HEK293 (cell line): ENCODE measurements around the gene PLPP1.

Source experiments
- CTCF ChIP-seq: fragments of 450-650 bp; formaldehyde crosslinking; IDR thresholded peaks from 2 replicates; pipeline ENCODE4 v1.5.1; 2016; ENCODE audit warnings: missing biosample characterization, missing genetic modification characterization
- PRDM4 ChIP-seq: fragments of 450-650 bp; formaldehyde crosslinking; IDR thresholded peaks from 2 replicates; pipeline ENCODE4 v1.5.1; 2017; ENCODE audit warnings: missing biosample characterization, missing genetic modification characterization
- ZNF24 ChIP-seq: fragments of 450-650 bp; formaldehyde crosslinking; IDR thresholded peaks from 2 replicates; pipeline ENCODE4 v1.5.1; 2016; ENCODE audit warnings: missing biosample characterization, missing genetic modification characterization
- ZNF423 ChIP-seq: fragments of 450-650 bp; formaldehyde crosslinking; IDR thresholded peaks from 2 replicates; pipeline ENCODE4 v1.5.1; 2016; ENCODE audit warnings: missing biosample characterization, missing genetic modification characterization

- TF ChIP-seq CTCF, result no peak
- no peak for TF ChIP-seq ZNF24 (tag by site-specific recombination)
- TF ChIP-seq ZNF423 (tag by site-specific recombination), result no peak
- no peak for TF ChIP-seq PRDM4 (tag by site-specific recombination)
These were observed 35.8 kb upstream of the PLPP1 start for GRCh38 chr5:55570570-55570969.
